Retinal pigment epithelial cell (primary cell): ENCODE data around the gene EARS2.
"Not testable (repeated sequence)": the region's sequence is repeated elsewhere in the genome, so short reads cannot be mapped to it uniquely, and the experiment has no call there.

Experiments
- DNase-seq: peaks from one replicate; pipeline ENCODE4 v3.0.0-alpha.2; 2010; ENCODE audit warnings: low read depth
- H3K4me3 ChIP-seq: 2 replicates; pipeline ENCODE4 v1.5.1; 2011; ENCODE audit warnings: mild to moderate bottlenecking, low read length, control low read depth, moderate library complexity
- TF ChIP-seq, protein P1 (sequence below): conservative IDR thresholded peaks from 2 replicates; pipeline ENCODE4 v1.5.1; 2011; ENCODE audit warnings: low read depth, low read length, control low read depth, inconsistent platforms

EARS2 gene

DNA sequence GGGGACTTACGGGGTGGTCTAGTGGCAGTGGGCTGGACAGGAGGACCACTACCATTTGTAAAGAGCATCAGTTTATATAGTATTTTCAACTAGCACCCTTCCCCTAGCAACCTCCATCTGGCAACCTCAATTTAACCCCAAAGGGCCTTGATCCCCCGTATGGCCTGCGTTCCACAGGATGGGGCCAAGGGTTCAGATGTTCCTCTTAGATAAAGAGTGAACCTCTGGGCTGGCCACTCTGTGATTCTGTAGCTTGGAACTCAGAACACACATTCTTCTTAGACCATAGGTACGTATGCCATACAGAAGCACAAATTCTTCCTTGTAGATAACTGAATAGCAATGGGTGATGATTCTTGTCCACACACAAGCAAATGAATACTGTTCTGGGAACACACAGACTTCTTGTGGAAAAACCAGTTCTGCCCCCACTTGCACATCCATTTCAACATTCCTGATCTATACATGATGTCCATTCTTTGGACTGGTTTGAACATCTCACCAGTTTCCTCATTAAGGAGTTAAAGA, 44.9 kb downstream of the EARS2 start:
- TF ChIP-seq, protein P1, sequence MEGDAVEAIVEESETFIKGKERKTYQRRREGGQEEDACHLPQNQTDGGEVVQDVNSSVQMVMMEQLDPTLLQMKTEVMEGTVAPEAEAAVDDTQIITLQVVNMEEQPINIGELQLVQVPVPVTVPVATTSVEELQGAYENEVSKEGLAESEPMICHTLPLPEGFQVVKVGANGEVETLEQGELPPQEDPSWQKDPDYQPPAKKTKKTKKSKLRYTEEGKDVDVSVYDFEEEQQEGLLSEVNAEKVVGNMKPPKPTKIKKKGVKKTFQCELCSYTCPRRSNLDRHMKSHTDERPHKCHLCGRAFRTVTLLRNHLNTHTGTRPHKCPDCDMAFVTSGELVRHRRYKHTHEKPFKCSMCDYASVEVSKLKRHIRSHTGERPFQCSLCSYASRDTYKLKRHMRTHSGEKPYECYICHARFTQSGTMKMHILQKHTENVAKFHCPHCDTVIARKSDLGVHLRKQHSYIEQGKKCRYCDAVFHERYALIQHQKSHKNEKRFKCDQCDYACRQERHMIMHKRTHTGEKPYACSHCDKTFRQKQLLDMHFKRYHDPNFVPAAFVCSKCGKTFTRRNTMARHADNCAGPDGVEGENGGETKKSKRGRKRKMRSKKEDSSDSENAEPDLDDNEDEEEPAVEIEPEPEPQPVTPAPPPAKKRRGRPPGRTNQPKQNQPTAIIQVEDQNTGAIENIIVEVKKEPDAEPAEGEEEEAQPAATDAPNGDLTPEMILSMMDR, result no peak
- no peak for DNase-seq
- no peak overlapping the region for H3K4me3 ChIP-seq

DNA sequence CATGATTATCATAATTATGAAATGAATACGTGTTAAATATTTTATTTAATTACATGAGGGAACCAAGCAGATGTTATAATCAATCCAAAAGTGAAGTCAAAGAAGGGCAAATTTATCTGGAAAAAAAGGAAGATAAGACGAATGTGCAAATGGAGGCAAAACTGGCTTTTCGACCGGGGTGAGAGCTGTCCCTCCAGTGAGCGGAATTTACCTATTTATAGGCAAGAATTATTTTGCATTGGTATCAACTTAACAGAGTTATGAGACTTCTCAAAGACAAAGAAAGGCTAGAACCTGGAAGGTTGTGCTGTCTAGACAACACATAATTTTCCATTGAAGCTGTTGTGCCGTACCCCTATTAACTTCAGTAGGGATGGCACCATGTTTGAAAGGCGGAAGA, 45.4 kb downstream of the EARS2 start:
- DNase-seq, result no peak
- TF ChIP-seq, protein P1, result no peak
- H3K4me3 ChIP-seq, result no peak overlapping the region

DNA sequence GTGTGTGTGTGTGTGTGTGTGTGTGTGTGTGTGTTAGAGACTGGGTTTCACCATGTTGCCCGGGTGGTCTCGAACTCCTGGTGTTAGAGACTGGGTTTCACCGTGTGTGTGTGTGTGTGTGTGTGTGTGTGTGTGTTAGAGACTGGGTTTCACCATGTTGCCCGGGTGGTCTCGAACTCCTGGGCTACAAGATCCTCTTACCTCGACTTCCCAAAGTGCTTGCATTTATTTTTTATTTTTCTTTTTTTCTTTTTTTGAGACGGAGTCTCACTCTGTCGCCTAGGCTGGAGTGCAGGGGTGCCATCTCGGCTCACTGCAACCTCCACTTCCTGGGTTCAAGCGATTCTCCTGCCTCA, 46.3 kb downstream of the EARS2 start:
- DNase-seq, result not testable (repeated sequence)
- peak overlapping the region; percentile 99 for H3K4me3 ChIP-seq

DNA sequence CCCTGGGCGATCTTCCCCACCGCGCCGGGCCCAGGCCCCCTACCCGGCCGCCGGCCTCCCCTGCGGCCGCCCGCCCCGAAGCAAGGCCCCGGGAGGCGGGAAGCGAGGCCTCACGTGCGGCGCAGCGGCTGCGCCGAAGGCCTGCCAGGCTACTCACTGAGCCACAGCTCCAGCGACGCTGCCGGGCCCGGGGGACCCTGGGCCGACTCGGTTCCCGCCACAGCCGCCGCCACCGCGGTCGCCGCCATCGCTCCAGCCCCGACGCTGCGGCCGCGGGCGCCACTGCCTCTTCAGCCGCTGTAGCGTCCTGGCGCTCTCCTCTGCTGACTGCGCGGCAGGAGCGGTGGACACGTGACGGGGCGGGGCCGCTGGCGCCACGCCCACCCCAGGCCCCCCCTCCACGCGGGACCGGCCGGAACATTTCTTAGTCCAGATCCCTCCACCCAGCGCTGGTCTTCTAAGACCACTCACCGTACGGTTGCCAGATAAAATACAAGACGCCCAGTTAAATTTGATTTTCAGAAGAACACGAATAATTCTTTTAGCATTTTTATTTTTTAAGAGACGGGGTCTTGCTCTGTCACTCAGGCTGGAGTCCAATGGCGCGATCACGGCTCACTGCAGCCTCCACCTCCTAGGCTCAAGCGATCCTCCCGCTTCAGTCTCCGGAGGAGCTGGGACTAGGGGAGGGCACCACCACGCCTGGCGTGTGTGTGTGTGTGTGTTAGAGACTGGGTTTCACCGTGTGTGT, 46.8 kb downstream of the EARS2 start, which contains the start of gene GGA2:
Gene GGA2 (minus strand): TSS at position 331 of the 751 bp plus-strand sequence. CDS start 83 bp downstream, at position 248.
- DNase-seq, result no peak
- H3K4me3 ChIP-seq, result peak within 1 kb of the TSS; percentile 99
- TF ChIP-seq, protein P1, result no peak

DNA sequence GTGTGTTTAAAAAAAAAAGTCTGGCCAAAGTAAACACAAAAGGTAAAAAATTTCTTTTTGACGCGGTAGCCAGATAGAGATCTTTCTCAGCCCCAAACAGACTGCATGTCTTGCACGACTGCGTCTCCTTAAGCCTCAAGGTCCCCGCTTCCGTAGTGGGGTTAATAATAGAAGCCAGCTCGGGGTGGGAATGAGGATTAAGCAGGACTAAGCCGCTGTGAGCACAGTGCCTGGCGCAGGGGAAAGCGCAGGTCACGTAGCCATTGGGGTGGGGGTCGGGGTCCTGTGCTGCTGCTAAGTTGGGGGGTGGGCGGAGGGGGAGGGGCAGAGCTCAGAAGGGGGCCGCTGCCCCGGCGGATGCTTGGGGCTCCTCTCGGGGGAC, 47.4 kb downstream of the EARS2 start:
- H3K4me3 ChIP-seq, result peak overlapping the region; percentile 99
- TF ChIP-seq, protein P1, result no peak
- DNase-seq, result peak; percentile 86

DNA sequence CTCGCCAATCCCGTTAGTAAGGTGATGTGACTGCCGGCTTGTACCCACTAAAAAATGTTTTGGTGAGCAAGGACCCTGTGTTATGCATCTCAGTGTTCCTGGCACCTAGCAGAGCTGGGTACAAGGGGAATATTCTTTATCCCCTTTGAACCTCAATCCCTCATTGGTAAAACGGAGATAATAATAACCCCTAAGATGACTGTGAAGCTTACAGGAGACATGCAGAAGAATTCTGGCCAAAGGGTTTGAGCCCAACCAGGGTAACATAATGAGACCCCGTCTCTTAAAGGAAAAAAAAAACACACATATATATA, 47.8 kb downstream of the EARS2 start:
- H3K4me3 ChIP-seq, result peak overlapping the region; percentile 99
- no peak for DNase-seq
- TF ChIP-seq, protein P1, result no peak

DNA sequence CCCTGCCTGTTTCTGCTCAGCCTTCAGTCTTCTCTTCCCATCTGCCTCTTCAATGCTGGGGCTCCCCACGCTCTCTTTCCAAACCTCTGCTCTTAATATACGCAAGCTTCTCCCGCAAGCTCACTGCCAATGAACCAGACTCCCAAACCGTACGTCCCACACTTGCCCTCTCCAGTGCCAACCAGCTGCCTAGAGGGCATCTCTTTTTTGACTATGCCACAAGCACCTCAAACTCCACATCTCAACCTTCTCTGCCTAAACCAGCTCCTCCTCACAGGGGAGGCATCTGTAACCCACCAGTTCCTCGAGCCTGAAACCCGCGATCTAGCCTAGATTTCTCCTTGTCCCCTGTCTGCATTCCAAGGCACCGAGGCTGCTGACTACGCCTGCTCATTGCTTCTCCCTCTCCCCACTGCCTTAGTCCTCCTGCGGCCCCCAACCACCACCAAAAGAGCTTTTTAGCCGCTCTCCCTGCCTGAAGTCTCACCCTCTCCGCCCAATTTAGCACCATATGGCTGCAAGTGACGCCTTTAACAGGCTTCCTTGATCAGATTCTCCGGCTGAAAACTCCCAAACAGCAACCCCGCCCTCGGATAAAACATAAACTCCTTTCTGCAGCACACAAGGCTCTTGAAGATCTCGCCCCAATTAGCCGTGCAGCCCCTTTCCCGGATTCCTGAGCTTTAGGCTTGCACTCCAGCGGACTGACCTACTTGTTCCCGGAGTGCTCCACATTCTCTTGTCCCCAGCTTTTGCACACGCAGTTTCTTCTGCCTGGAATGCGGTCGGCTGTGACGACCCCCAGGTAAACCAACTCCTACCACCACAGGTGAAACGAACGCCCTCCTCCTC, 48.3 kb downstream of the EARS2 start:
- no peak for DNase-seq
- TF ChIP-seq, protein P1, result no peak
- H3K4me3 ChIP-seq, result peak overlapping the region; percentile 99
